WTC11 (cell line): Measurements from ENCODE around the gene ZNRF1. TPM values are rescaled to one million over a fixed set of nuclear protein-coding genes. Genes with fewer than 3 reads are reported as not detected.

Experiments used
- ATAC-seq: fragments of 200-7000 bp; cut with Tn5 transposase; 2 replicates; pipeline ENCODE4 v1.10.0; 2021; ENCODE audit warnings: mild to moderate bottlenecking, moderate library complexity
- CTCF ChIA-PET: fragments of 300-600 bp; sonication (Branson Sonifier 250); formaldehyde crosslinking; loops from one replicate; lab custom pipeline; 2021; ENCODE audit warnings: antibody characterized with exemption; lab: Charles Lee
- POLR2A ChIA-PET: fragments of 350-600 bp; sonication (Branson Sonifier 250); formaldehyde crosslinking; loops from one replicate; lab custom pipeline; 2021; ENCODE audit warnings: antibody characterized with exemption; lab: Charles Lee
- DNase-seq: peaks from one replicate; pipeline ENCODE4 v3.0.0; 2021; ENCODE audit warnings: low spot score
- H3K27ac Mint-ChIP-seq: 2 replicates; pipeline ENCODE4 v1.8.0; 2021; ENCODE audit warnings: mixed read lengths
- H3K27me3 Mint-ChIP-seq: 2 replicates; pipeline ENCODE4 v1.8.0; 2021; ENCODE audit warnings: low read depth, mild to moderate bottlenecking, moderate library complexity, mixed read lengths
- H3K36me3 Mint-ChIP-seq: 2 replicates; pipeline ENCODE4 v1.8.0; 2021; ENCODE audit warnings: mixed read lengths
- H3K4me1 Mint-ChIP-seq: 2 replicates; pipeline ENCODE4 v1.8.0; 2022; ENCODE audit warnings: mixed read lengths
- H3K4me3 Mint-ChIP-seq: 2 replicates; pipeline ENCODE4 v1.8.0; 2021; ENCODE audit warnings: mild to moderate bottlenecking, moderate library complexity, mixed read lengths
- H3K9me3 Mint-ChIP-seq: 2 replicates; pipeline ENCODE4 v1.8.0; 2021; ENCODE audit warnings: mixed read lengths
- CREM ChIP-seq: sonication (generic); formaldehyde crosslinking; IDR thresholded peaks from 2 replicates; pipeline ENCODE4 v1.8.1; 2022; ENCODE audit warnings: mild to moderate bottlenecking, missing genetic modification reagents, moderate library complexity
- E2F4 ChIP-seq: sonication (generic); formaldehyde crosslinking; IDR thresholded peaks from 2 replicates; pipeline ENCODE4 v1.8.1; 2022; ENCODE audit warnings: low read depth, mild to moderate bottlenecking, moderate library complexity, missing genetic modification reagents, borderline replicate concordance
- FOXP1 ChIP-seq: sonication (generic); formaldehyde crosslinking; IDR thresholded peaks from 2 replicates; pipeline ENCODE4 v1.8.0; 2022; ENCODE audit warnings: missing genetic modification reagents, mild to moderate bottlenecking, moderate library complexity, borderline replicate concordance
- GABPB1 ChIP-seq: sonication (generic); formaldehyde crosslinking; IDR thresholded peaks from 2 replicates; pipeline ENCODE4 v1.8.1; 2023; ENCODE audit warnings: mild to moderate bottlenecking, missing genetic modification reagents
- GRHL2 ChIP-seq: fragments of 250-450 bp; sonication (Bioruptor Pico); IDR thresholded peaks from 2 replicates; pipeline ENCODE4 v1.8.0; 2022; ENCODE audit warnings: mild to moderate bottlenecking, moderate library complexity; ENCODE audit not compliant: insufficient replicate concordance, severe bottlenecking
- GTF2I ChIP-seq: fragments of 250-450 bp; sonication (Bioruptor Pico); conservative IDR thresholded peaks from 2 replicates; pipeline ENCODE4 v1.4.0; 2021; ENCODE audit warnings: mild to moderate bottlenecking
- IRF1 ChIP-seq: sonication (generic); formaldehyde crosslinking; IDR thresholded peaks from 2 replicates; pipeline ENCODE4 v1.8.0; 2023; ENCODE audit warnings: missing genetic modification reagents
- IRF2 ChIP-seq: sonication (generic); formaldehyde crosslinking; IDR thresholded peaks from 2 replicates; pipeline ENCODE4 v1.8.0; 2022; ENCODE audit warnings: low read depth, missing genetic modification reagents, borderline replicate concordance
- MXD4 ChIP-seq: fragments of 250-450 bp; sonication (Bioruptor Pico); IDR thresholded peaks from 2 replicates; pipeline ENCODE4 v1.8.0; 2021; ENCODE audit warnings: mild to moderate bottlenecking, moderate library complexity, borderline replicate concordance
- PRDM15 ChIP-seq: sonication (generic); formaldehyde crosslinking; IDR thresholded peaks from 2 replicates; pipeline ENCODE4 v1.8.0; 2022; ENCODE audit warnings: missing genetic modification reagents
- PRRX2 ChIP-seq: fragments of 250-450 bp; sonication (Bioruptor Pico); IDR thresholded peaks from 2 replicates; pipeline ENCODE4 v1.8.0; 2021; ENCODE audit warnings: mild to moderate bottlenecking
- RORB ChIP-seq: fragments of 250-450 bp; sonication (Bioruptor Pico); IDR thresholded peaks from 2 replicates; pipeline ENCODE4 v1.9.0; 2021; ENCODE audit warnings: mild to moderate bottlenecking
- SMAD3 ChIP-seq: sonication (generic); formaldehyde crosslinking; IDR thresholded peaks from 2 replicates; pipeline ENCODE4 v1.8.0; 2022; ENCODE audit warnings: missing genetic modification reagents, mild to moderate bottlenecking, borderline replicate concordance
- TEAD1 ChIP-seq: sonication (generic); formaldehyde crosslinking; IDR thresholded peaks from 2 replicates; pipeline ENCODE4 v1.8.0; 2022; ENCODE audit warnings: mild to moderate bottlenecking, missing genetic modification reagents
- ZBTB43 ChIP-seq: sonication (generic); formaldehyde crosslinking; IDR thresholded peaks from 2 replicates; pipeline ENCODE4 v1.8.1; 2023; ENCODE audit warnings: mild to moderate bottlenecking, missing genetic modification reagents
- ZNF138 ChIP-seq: sonication (generic); formaldehyde crosslinking; conservative IDR thresholded peaks from 2 replicates; pipeline ENCODE4 v1.8.1; 2022; ENCODE audit warnings: mild to moderate bottlenecking, moderate library complexity, missing genetic modification reagents
- total RNA-seq: library from RNA; stranded (reverse); gene quantifications from 3 replicates; pipeline ENCODE4 v1.2.3, GENCODE V29; 2021

ZNRF1 gene
- total RNA-seq, 1 experiment from 2014 or later: 47.6 TPM

DNA sequence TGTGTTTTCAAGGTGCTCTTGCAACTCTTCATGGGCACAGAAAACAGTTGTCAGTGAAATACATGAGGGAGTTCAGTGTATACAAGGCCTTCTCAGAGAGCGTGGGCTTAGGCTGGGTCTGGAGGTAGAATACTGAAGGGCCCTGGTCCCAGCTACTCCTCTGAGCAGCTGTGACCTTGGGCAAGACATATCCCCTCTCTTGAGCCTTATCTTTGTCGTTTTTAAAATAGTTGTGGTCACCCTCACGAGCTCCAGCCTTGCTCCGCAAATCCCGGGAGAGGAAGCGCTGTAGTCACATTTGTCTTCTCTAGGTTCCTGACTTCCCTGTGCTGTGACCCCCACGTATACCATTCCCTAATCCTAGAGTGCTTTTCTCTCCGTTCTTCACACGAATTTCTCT lies 3.6 kb downstream of the ZNRF1 start:
- peaks cover 4% of the 10 kb centered on the region; the same call in 1 of the 2 replicates for H3K36me3 Mint-ChIP-seq
- no peak for DNase-seq

DNA sequence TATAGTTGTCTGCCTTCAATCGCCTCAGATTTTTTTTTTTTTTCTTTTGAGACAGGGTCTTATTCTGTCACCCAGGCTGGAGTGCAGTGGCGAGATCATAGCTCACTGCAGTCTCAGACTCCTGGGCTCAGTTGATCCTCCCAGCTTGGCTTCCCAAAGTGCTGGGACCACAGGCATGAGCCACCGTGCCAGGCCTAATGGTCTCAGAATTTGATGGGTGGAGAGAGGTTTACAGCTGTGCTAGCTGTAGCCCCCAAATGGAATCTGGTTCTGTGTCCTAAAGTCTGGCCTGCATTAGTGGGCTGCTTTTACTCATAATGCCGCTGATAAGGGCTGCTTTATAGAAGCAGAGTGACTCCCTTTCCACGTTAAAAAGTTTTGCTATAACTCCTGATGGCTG lies 5.1 kb downstream of the ZNRF1 start:
- no peak for DNase-seq
- H3K9me3 Mint-ChIP-seq: no peaks in the 10 kb centered on the region
- ATAC-seq: no peak
- no peak overlapping the region for H3K4me3 Mint-ChIP-seq
- CTCF ChIA-PET: interaction anchor here (2.1 kb wide), 1 partner anchor 107 kb away, joined by 18 read pairs; no protein-coding TSS in a partner anchor
- H3K27ac Mint-ChIP-seq: no peak overlapping the region
- POLR2A ChIA-PET: no interaction called here
- peaks cover 4% of the 10 kb centered on the region; the same call in 1 of the 2 replicates for H3K36me3 Mint-ChIP-seq
- peaks cover 49% of the 10 kb centered on the region for H3K4me1 Mint-ChIP-seq
- H3K27me3 Mint-ChIP-seq: peaks cover 5% of the 10 kb centered on the region
- no peak for TF ChIP-seq IRF2 (CRISPR knock-in tag)
- TF ChIP-seq CREM (CRISPR knock-in tag): no peak
- TF ChIP-seq GABPB1 (CRISPR knock-in tag): no peak
- no peak for TF ChIP-seq GTF2I
- no peak for TF ChIP-seq ZBTB43
- TF ChIP-seq ZNF138 (CRISPR knock-in tag): no peak
- no peak for TF ChIP-seq FOXP1
- no peak for TF ChIP-seq GRHL2 (CRISPR knock-in tag)
- TF ChIP-seq SMAD3: no peak
- TF ChIP-seq TEAD1 (CRISPR knock-in tag): no peak

More for the DNA sequence above, 3.6 kb downstream of the ZNRF1 start:
- Mint-ChIP-seq H3K4me3 (no peak overlapping the region), H3K27me3 (peaks cover 5% of the 10 kb centered on the region), H3K9me3 (no peaks in the 10 kb centered on the region), H3K27ac (0 out of 2 replicates have a peak overlapping the region, but pooled peaks have one; percentile 28), H3K4me1 (peaks cover 53% of the 10 kb centered on the region)
- ChIA-PET POLR2A (no interaction called here), CTCF (interaction anchor here (1.3 to 2.9 kb wide), 2 partner anchors 10 to 109 kb away, joined by 4 to 12 read pairs; no protein-coding TSS in a partner anchor)
- ATAC-seq: no peak
- TF ChIP-seq ZBTB43: no peak
- TF ChIP-seq MXD4 (CRISPR knock-in tag): no peak
- TF ChIP-seq IRF1: no peak
- TF ChIP-seq PRRX2 (CRISPR knock-in tag): no peak
- TF ChIP-seq PRDM15 (CRISPR knock-in tag): no peak
- no peak for TF ChIP-seq E2F4 (CRISPR knock-in tag)
- TF ChIP-seq SMAD3: no peak
- no peak for TF ChIP-seq RORB (CRISPR knock-in tag)
